ENCODE results near the gene DIS3L2.
A peak's percentile ranks its signal among the peaks of the same experiment; 100 is the strongest.

The DIS3L2 gene

GRCh38 chr2:231957913-231958763, 3.4 kb upstream of the DIS3L2 start:
- DNase-seq, result no peak

- peak in 1 of 2 experiments; percentile 57 for DNase-seq
These were observed 634 bp upstream of the DIS3L2 start for GRCh38 chr2:231960810-231961348.

- DNase-seq, result no peak
These were observed 3.6 kb downstream of the DIS3L2 start for GRCh38 chr2:231965102-231965501.

GRCh38 chr2:231966886-231967285, 5.4 kb downstream of the DIS3L2 start:
- DNase-seq, result no peak

GRCh38 chr2:231968820-231969219, 7.3 kb downstream of the DIS3L2 start:
- no peak for DNase-seq

- no peak for DNase-seq
These were observed 8.9 kb downstream of the DIS3L2 start for GRCh38 chr2:231970461-231970860.

GRCh38 chr2:231975001-231975400, 13.5 kb downstream of the DIS3L2 start:
- no peak for DNase-seq

GRCh38 chr2:231977430-231977829, 15.9 kb downstream of the DIS3L2 start:
- DNase-seq, result no peak

- no peak for DNase-seq
These were observed 23.5 kb downstream of the DIS3L2 start for GRCh38 chr2:231984992-231985391.

- peak in 1 of 2 experiments; percentile 7 for DNase-seq
These were observed 24.3 kb downstream of the DIS3L2 start for GRCh38 chr2:231985823-231986261.

GRCh38 chr2:231987124-231987727, 25.7 kb downstream of the DIS3L2 start:
- DNase-seq, result no peak

GRCh38 chr2:231988179-231988866, 26.8 kb downstream of the DIS3L2 start:
- no peak for DNase-seq

GRCh38 chr2:231991664-231992063, 30.2 kb downstream of the DIS3L2 start:
- no peak for DNase-seq

- no peak for DNase-seq
These were observed 31.4 kb downstream of the DIS3L2 start for GRCh38 chr2:231992888-231993287.

GRCh38 chr2:231996797-231997540, 35.5 kb downstream of the DIS3L2 start:
- no peak for DNase-seq

GRCh38 chr2:231998046-231998445, 36.5 kb downstream of the DIS3L2 start:
- no peak for DNase-seq

- DNase-seq, result no peak
These were observed 38.9 kb downstream of the DIS3L2 start for GRCh38 chr2:232000439-232000838.

- DNase-seq, result no peak
These were observed 39.6 kb downstream of the DIS3L2 start for GRCh38 chr2:232001073-232001472.

- DNase-seq, result no peak
These were observed 44.7 kb downstream of the DIS3L2 start for GRCh38 chr2:232006253-232006652.

- DNase-seq, result no peak
These were observed 47.6 kb downstream of the DIS3L2 start for GRCh38 chr2:232008907-232009638.

GRCh38 chr2:232009639-232010274, 48.2 kb downstream of the DIS3L2 start:
- DNase-seq, result no peak
